Smooth muscle cell (in vitro differentiated cells): ENCODE data around the gene HSD17B12. TPM values are rescaled to one million over a fixed set of nuclear protein-coding genes. Genes with fewer than 3 reads are reported as not detected.
"Not testable (repeated sequence)": the region's sequence is repeated elsewhere in the genome, so short reads cannot be mapped to it uniquely, and the experiment has no call there.

Experiments used
- DNase-seq: peaks from one replicate; lab custom pipeline; 2025; ENCODE audit not compliant: unreplicated experiment; lab: John Stamatoyannopoulos, UW
- H2AFZ ChIP-seq: fragments of 200-600 bp; sonication (generic); 2 replicates; pipeline ENCODE4 v1.6.0; 2016; ENCODE audit warnings: antibody characterized with exemption, low read depth, mild to moderate bottlenecking
- H3F3A ChIP-seq: fragments of 200-600 bp; sonication (generic); 2 replicates; pipeline ENCODE4 v1.6.0; 2017; ENCODE audit warnings: antibody characterized with exemption, low read depth
- H3K27ac ChIP-seq: fragments of 200-600 bp; sonication (generic); 2 replicates; pipeline ENCODE4 v1.5.1; 2016; ENCODE audit warnings: low read depth, mild to moderate bottlenecking
- H3K27me3 ChIP-seq: fragments of 200-600 bp; sonication (generic); 2 replicates; pipeline ENCODE4 v1.6.1; 2016; ENCODE audit warnings: low read depth, mild to moderate bottlenecking
- H3K36me3 ChIP-seq: fragments of 200-600 bp; sonication (generic); 2 replicates; pipeline ENCODE4 v1.5.1; 2016; ENCODE audit warnings: low read depth
- H3K4me1 ChIP-seq: fragments of 200-600 bp; sonication (generic); 2 replicates; pipeline ENCODE4 v1.5.1; 2016; ENCODE audit warnings: low read depth
- H3K4me2 ChIP-seq: fragments of 200-600 bp; sonication (generic); 2 replicates; pipeline ENCODE4 v1.6.0; 2016; ENCODE audit warnings: mild to moderate bottlenecking
- H3K4me3 ChIP-seq: fragments of 200-600 bp; sonication (generic); 2 replicates; pipeline ENCODE4 v1.5.1; 2016; ENCODE audit warnings: mild to moderate bottlenecking
- H3K79me2 ChIP-seq: fragments of 200-600 bp; sonication (generic); 2 replicates; pipeline ENCODE4 v1.6.0; 2016; ENCODE audit warnings: low read depth, mild to moderate bottlenecking
- H3K9ac ChIP-seq: fragments of 200-600 bp; sonication (generic); 2 replicates; pipeline ENCODE4 v1.6.0; 2016; ENCODE audit warnings: low read depth
- H3K9me3 ChIP-seq: fragments of 200-600 bp; sonication (generic); replicated peaks from 2 replicates; pipeline ENCODE4 v1.5.1; 2016; ENCODE audit warnings: low read depth
- H4K20me1 ChIP-seq: fragments of 200-600 bp; sonication (generic); 2 replicates; pipeline ENCODE4 v1.6.0; 2016; ENCODE audit warnings: low read depth
- CTCF ChIP-seq: fragments of 200-600 bp; sonication (generic); IDR thresholded peaks from 2 replicates; pipeline ENCODE4 v1.5.1; 2017; ENCODE audit warnings: borderline replicate concordance, mild to moderate bottlenecking, antibody characterized with exemption; ENCODE audit not compliant: insufficient read depth, poor library complexity, severe bottlenecking
- WGBS: methylation state at CpG from one replicate; pipeline ENCODE4 v1.1.7; 2016; ENCODE audit warnings: low lambda C conversion rate; 5-methylcytosine and 5-hydroxymethylcytosine counted together
- polyA plus RNA-seq: library from polyadenylated mRNA; unstranded; fragments of >200 nt; fragmentation: Nextera tagmentation; extraction: Ambion mirVana; gene quantifications from 2 replicates; pipeline ENCODE4 v1.2.1, GENCODE V29; 2016
- total RNA-seq: library from RNA; depleted of rRNA; stranded (reverse); fragments of >200 nt; gene quantifications from 2 replicates; pipeline ENCODE4 v1.2.3, GENCODE V29; 2014

The HSD17B12 gene
- total and polyA plus RNA-seq, 2 experiments from 2014 or later = 74.8 to 111 TPM

GRCh38 chr11:43649921-43650320 is 30.6 kb upstream of the HSD17B12 start:
- H3K9me3 ChIP-seq = no peaks in the 10 kb centered on the region
- H4K20me1 ChIP-seq = no peaks in the 10 kb centered on the region
- no peak for TF ChIP-seq CTCF
- no peaks in the 10 kb centered on the region for H3K27me3 ChIP-seq
- no peak overlapping the region for H3K27ac ChIP-seq
- peaks cover 13% of the 10 kb centered on the region for H3K79me2 ChIP-seq
- H3F3A ChIP-seq = no peaks in the 10 kb centered on the region
- H2AFZ ChIP-seq = no peak overlapping the region
- no peak overlapping the region for H3K4me3 ChIP-seq
- 93% methylated on average over 1 of the region's 1 CpG for WGBS
- H3K9ac ChIP-seq = no peak overlapping the region
- H3K4me2 ChIP-seq = no peak overlapping the region
- DNase-seq = no peak
- peaks cover 5% of the 10 kb centered on the region for H3K4me1 ChIP-seq
- H3K36me3 ChIP-seq = no peaks in the 10 kb centered on the region

GRCh38 chr11:43663018-43663417 is 17.5 kb upstream of the HSD17B12 start:
- H3K27ac ChIP-seq, H3K9ac ChIP-seq, H3K4me3 ChIP-seq, H3K36me3 ChIP-seq, H3K4me2 ChIP-seq, H3K4me1 ChIP-seq, H3K27me3 ChIP-seq, DNase-seq, H2AFZ ChIP-seq, H3F3A ChIP-seq, H4K20me1 ChIP-seq, H3K9me3 ChIP-seq, H3K79me2 ChIP-seq: not testable (repeated sequence)
- WGBS = 93% methylated on average over 9 of the region's 9 CpGs

- Histone ChIP-seq H3K4me2 (no peak overlapping the region), H4K20me1 (no peaks in the 10 kb centered on the region), H3K36me3 (no peaks in the 10 kb centered on the region), H3K27me3 (no peaks in the 10 kb centered on the region), H3F3A (no peaks in the 10 kb centered on the region), H2AFZ (no peak overlapping the region), H3K4me3 (no peak overlapping the region), H3K27ac (no peak overlapping the region), H3K9me3 (no peaks in the 10 kb centered on the region), H3K4me1 (no peaks in the 10 kb centered on the region), H3K9ac (no peak overlapping the region), H3K79me2 (no peaks in the 10 kb centered on the region)
- DNase-seq = no peak
- no peak for TF ChIP-seq CTCF
- 70% methylated on average over 1 of the region's 1 CpG for WGBS
Measured at GRCh38 chr11:43664295-43664694, 16.2 kb upstream of the HSD17B12 start.

- not testable (repeated sequence) for H3K27me3 ChIP-seq, H3K4me3 ChIP-seq, H4K20me1 ChIP-seq, H3K9ac ChIP-seq, H3F3A ChIP-seq, H3K36me3 ChIP-seq, H3K4me2 ChIP-seq, DNase-seq, H2AFZ ChIP-seq, H3K4me1 ChIP-seq, H3K27ac ChIP-seq, H3K79me2 ChIP-seq, H3K9me3 ChIP-seq
- 97% methylated on average over 6 of the region's 6 CpGs for WGBS
Measured at GRCh38 chr11:43671284-43671683, 9.3 kb upstream of the HSD17B12 start.

- Histone ChIP-seq H3K79me2 (no peaks in the 10 kb centered on the region), H3K27me3 (no peaks in the 10 kb centered on the region), H3K4me3 (no peak overlapping the region), H4K20me1 (no peaks in the 10 kb centered on the region), H3K9ac (no peak overlapping the region), H2AFZ (no peak overlapping the region), H3K9me3 (no peaks in the 10 kb centered on the region), H3K36me3 (no peaks in the 10 kb centered on the region), H3K27ac (no peak overlapping the region), H3K4me1 (no peaks in the 10 kb centered on the region), H3K4me2 (no peak overlapping the region), H3F3A (no peaks in the 10 kb centered on the region)
- no peak for TF ChIP-seq CTCF
- WGBS = 70% methylated on average over 3 of the region's 3 CpGs
- DNase-seq = no peak
Measured at GRCh38 chr11:43674560-43674959, 6.0 kb upstream of the HSD17B12 start.
